Peyer's patch (tissue), 4 donors: ENCODE data around the gene FPR1.

Experiments
- POLR2A ChIP-seq, 2 donors: fragments of 450-650 bp; IDR thresholded peaks; one replicate each; pipeline ENCODE4 v1.5.1; 2017; ENCODE audit warnings: antibody characterized with exemption in 2 of 2, mild to moderate bottlenecking in 2 of 2, moderate library complexity in 2 of 2
- TF ChIP-seq, protein P1 (sequence below), 6 experiments: fragments of 450-650 bp in 4 of 6; fragments of 200-600 bp in 2 of 6; sonication (generic) in 1 of 6; IDR thresholded peaks; one replicate each; pipeline ENCODE4 v1.5.1; 2017 to 2019; ENCODE audit warnings: antibody characterized with exemption in 6 of 6, mild to moderate bottlenecking in 3 of 6, moderate library complexity in 1 of 6

DNA sequence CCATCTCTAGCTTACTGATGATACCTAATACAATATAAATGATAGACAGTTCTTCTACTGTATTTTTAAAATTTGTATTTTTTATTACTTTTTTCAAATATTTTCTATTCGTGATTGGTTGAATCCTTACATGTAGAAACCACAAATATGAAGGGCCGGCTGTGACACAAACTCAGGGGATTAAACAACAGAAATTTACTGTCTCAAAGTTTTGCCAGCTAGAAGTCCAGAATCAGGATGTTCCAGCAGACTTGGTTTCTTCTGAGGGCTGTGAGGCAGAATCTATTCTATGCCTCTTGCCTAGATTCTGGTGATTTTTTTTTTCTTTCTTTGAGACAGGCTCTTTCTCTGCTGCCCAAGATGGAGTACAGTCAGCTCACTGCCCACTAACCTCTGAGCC is 13.8 kb downstream of the FPR1 start:
- TF ChIP-seq, protein P1, sequence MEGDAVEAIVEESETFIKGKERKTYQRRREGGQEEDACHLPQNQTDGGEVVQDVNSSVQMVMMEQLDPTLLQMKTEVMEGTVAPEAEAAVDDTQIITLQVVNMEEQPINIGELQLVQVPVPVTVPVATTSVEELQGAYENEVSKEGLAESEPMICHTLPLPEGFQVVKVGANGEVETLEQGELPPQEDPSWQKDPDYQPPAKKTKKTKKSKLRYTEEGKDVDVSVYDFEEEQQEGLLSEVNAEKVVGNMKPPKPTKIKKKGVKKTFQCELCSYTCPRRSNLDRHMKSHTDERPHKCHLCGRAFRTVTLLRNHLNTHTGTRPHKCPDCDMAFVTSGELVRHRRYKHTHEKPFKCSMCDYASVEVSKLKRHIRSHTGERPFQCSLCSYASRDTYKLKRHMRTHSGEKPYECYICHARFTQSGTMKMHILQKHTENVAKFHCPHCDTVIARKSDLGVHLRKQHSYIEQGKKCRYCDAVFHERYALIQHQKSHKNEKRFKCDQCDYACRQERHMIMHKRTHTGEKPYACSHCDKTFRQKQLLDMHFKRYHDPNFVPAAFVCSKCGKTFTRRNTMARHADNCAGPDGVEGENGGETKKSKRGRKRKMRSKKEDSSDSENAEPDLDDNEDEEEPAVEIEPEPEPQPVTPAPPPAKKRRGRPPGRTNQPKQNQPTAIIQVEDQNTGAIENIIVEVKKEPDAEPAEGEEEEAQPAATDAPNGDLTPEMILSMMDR (IDR thresholded peaks at IDR 0.05), result no peak
- TF ChIP-seq POLR2A (IDR thresholded peaks at IDR 0.05), result no peak
